Activated naive CD4-positive, alpha-beta T cell treated with anti-CD3 and anti-CD28 coated beads, Interleukin-2, amount 10 ng/mL, durations not matched to agents 7 days and 5 days (primary cell): ENCODE data around the gene SMIM22.

ENCODE experiments used
- CTCF ChIA-PET: fragments of 350-600 bp; sonication (Branson Sonifier 250); formaldehyde crosslinking; loops from one replicate; lab custom pipeline; 2021; ENCODE audit warnings: antibody characterized with exemption; lab: Charles Lee
- DNase-seq: peaks from one replicate; pipeline ENCODE4 v3.0.0-alpha.2; 2020
- H3K27ac Mint-ChIP-seq: one replicate; pipeline ENCODE4 v1.8.0; 2021; ENCODE audit warnings: mild to moderate bottlenecking, moderate library complexity, mixed read lengths
- H3K27me3 Mint-ChIP-seq: one replicate; pipeline ENCODE4 v1.8.0; 2021; ENCODE audit warnings: mild to moderate bottlenecking, mixed read lengths
- H3K36me3 Mint-ChIP-seq: one replicate; pipeline ENCODE4 v1.8.0; 2021; ENCODE audit warnings: mixed read lengths
- H3K4me1 Mint-ChIP-seq: one replicate; pipeline ENCODE4 v1.8.0; 2021; ENCODE audit warnings: mixed read lengths
- H3K4me3 Mint-ChIP-seq: one replicate; pipeline ENCODE4 v1.8.0; 2021; ENCODE audit warnings: mild to moderate bottlenecking, moderate library complexity, mixed read lengths
- H3K9me3 Mint-ChIP-seq: one replicate; pipeline ENCODE4 v1.8.0; 2021; ENCODE audit warnings: mixed read lengths

Gene SMIM22

GRCh38 chr16:4806280-4806679 lies 11.1 kb downstream of the SMIM22 start:
- Mint-ChIP-seq H3K9me3 (no peaks in the 10 kb centered on the region), H3K36me3 (peaks cover 28% of the 10 kb centered on the region), H3K27ac (no peak overlapping the region), H3K4me1 (peaks cover 19% of the 10 kb centered on the region), H3K4me3 (no peak overlapping the region), H3K27me3 (no peaks in the 10 kb centered on the region)
- no peak for DNase-seq
- CTCF ChIA-PET, result no interaction called here

GRCh38 chr16:4811242-4811641 lies 16.1 kb downstream of the SMIM22 start:
- Mint-ChIP-seq H3K9me3 (no peaks in the 10 kb centered on the region), H3K36me3 (peaks cover 45% of the 10 kb centered on the region), H3K4me1 (peaks cover 2% of the 10 kb centered on the region), H3K27me3 (no peaks in the 10 kb centered on the region), H3K4me3 (no peak overlapping the region), H3K27ac (no peak overlapping the region)
- CTCF ChIA-PET, result no interaction called here
- DNase-seq, result no peak

- Mint-ChIP-seq H3K4me3 (no peak overlapping the region), H3K4me1 (peaks cover 2% of the 10 kb centered on the region), H3K36me3 (peaks cover 46% of the 10 kb centered on the region), H3K27ac (peak overlapping the region; percentile 70), H3K27me3 (no peaks in the 10 kb centered on the region), H3K9me3 (no peaks in the 10 kb centered on the region)
- DNase-seq, result no peak
- CTCF ChIA-PET, result no interaction called here
These were observed 16.6 kb downstream of the SMIM22 start for GRCh38 chr16:4811773-4812172.

- no peak overlapping the region for H3K4me3 Mint-ChIP-seq
- H3K4me1 Mint-ChIP-seq, result peaks cover 2% of the 10 kb centered on the region
- CTCF ChIA-PET, result no interaction called here
- peaks cover 47% of the 10 kb centered on the region for H3K36me3 Mint-ChIP-seq
- DNase-seq, result no peak
- no peaks in the 10 kb centered on the region for H3K9me3 Mint-ChIP-seq
- no peaks in the 10 kb centered on the region for H3K27me3 Mint-ChIP-seq
- no peak overlapping the region for H3K27ac Mint-ChIP-seq
These were observed 18.3 kb downstream of the SMIM22 start for GRCh38 chr16:4813251-4814003.

GRCh38 chr16:4814046-4814445 lies 18.9 kb downstream of the SMIM22 start:
- no peak overlapping the region for H3K4me3 Mint-ChIP-seq
- DNase-seq, result no peak
- no peak overlapping the region for H3K27ac Mint-ChIP-seq
- peaks cover 2% of the 10 kb centered on the region for H3K4me1 Mint-ChIP-seq
- H3K36me3 Mint-ChIP-seq, result peaks cover 50% of the 10 kb centered on the region
- H3K9me3 Mint-ChIP-seq, result no peaks in the 10 kb centered on the region
- no peaks in the 10 kb centered on the region for H3K27me3 Mint-ChIP-seq
- CTCF ChIA-PET, result no interaction called here

- Mint-ChIP-seq H3K9me3 (no peaks in the 10 kb centered on the region), H3K27me3 (no peaks in the 10 kb centered on the region), H3K27ac (no peak overlapping the region), H3K4me1 (peaks cover 2% of the 10 kb centered on the region), H3K36me3 (peaks cover 52% of the 10 kb centered on the region), H3K4me3 (no peak overlapping the region)
- CTCF ChIA-PET, result no interaction called here
- DNase-seq, result no peak
These were observed 19.5 kb downstream of the SMIM22 start for GRCh38 chr16:4814542-4815173.

- Mint-ChIP-seq H3K27ac (no peak overlapping the region), H3K36me3 (peaks cover 59% of the 10 kb centered on the region), H3K4me1 (no peaks in the 10 kb centered on the region), H3K27me3 (no peaks in the 10 kb centered on the region), H3K4me3 (no peak overlapping the region), H3K9me3 (no peaks in the 10 kb centered on the region)
- CTCF ChIA-PET, result no interaction called here
- DNase-seq, result no peak
These were observed 25.5 kb downstream of the SMIM22 start for GRCh38 chr16:4820652-4821051.

- CTCF ChIA-PET, result interaction anchor here (1.1 kb wide), 1 partner anchor 131 kb away, joined by 3 read pairs; no protein-coding TSS in a partner anchor
- Mint-ChIP-seq H3K9me3 (no peaks in the 10 kb centered on the region), H3K4me1 (no peaks in the 10 kb centered on the region), H3K36me3 (peaks cover 62% of the 10 kb centered on the region), H3K27ac (no peak overlapping the region), H3K4me3 (no peak overlapping the region), H3K27me3 (no peaks in the 10 kb centered on the region)
- DNase-seq, result no peak
These were observed 30.0 kb downstream of the SMIM22 start for GRCh38 chr16:4825196-4825595.

GRCh38 chr16:4826526-4826925 lies 31.4 kb downstream of the SMIM22 start:
- H3K27me3 Mint-ChIP-seq, result no peaks in the 10 kb centered on the region
- no peak for DNase-seq
- H3K27ac Mint-ChIP-seq, result no peak overlapping the region
- peaks cover 66% of the 10 kb centered on the region for H3K36me3 Mint-ChIP-seq
- no peaks in the 10 kb centered on the region for H3K4me1 Mint-ChIP-seq
- H3K9me3 Mint-ChIP-seq, result no peaks in the 10 kb centered on the region
- no peak overlapping the region for H3K4me3 Mint-ChIP-seq
- CTCF ChIA-PET, result no interaction called here

- Mint-ChIP-seq H3K9me3 (no peaks in the 10 kb centered on the region), H3K4me3 (no peak overlapping the region), H3K27me3 (no peaks in the 10 kb centered on the region), H3K36me3 (peaks cover 64% of the 10 kb centered on the region), H3K27ac (no peak overlapping the region), H3K4me1 (no peaks in the 10 kb centered on the region)
- CTCF ChIA-PET, result no interaction called here
- no peak for DNase-seq
These were observed 31.8 kb downstream of the SMIM22 start for GRCh38 chr16:4826980-4827379.

GRCh38 chr16:4828567-4829321 lies 33.6 kb downstream of the SMIM22 start:
- no peak for DNase-seq
- Mint-ChIP-seq H3K4me3 (no peak overlapping the region), H3K9me3 (no peaks in the 10 kb centered on the region), H3K27ac (no peak overlapping the region), H3K4me1 (peaks cover 5% of the 10 kb centered on the region), H3K27me3 (no peaks in the 10 kb centered on the region), H3K36me3 (peaks cover 64% of the 10 kb centered on the region)
- CTCF ChIA-PET, result no interaction called here

- H3K27ac Mint-ChIP-seq, result no peak overlapping the region
These were observed 35.2 kb downstream of the SMIM22 start for GRCh38 chr16:4830408-4830807.

GRCh38 chr16:4831616-4832015 lies 36.4 kb downstream of the SMIM22 start:
- DNase-seq, result no peak
- Mint-ChIP-seq H3K9me3 (no peaks in the 10 kb centered on the region), H3K27ac (no peak overlapping the region), H3K27me3 (no peaks in the 10 kb centered on the region), H3K36me3 (peaks cover 51% of the 10 kb centered on the region), H3K4me1 (peaks cover 12% of the 10 kb centered on the region), H3K4me3 (no peak overlapping the region)
- CTCF ChIA-PET, result no interaction called here

More at GRCh38 chr16:4830408-4830807, 35.2 kb downstream of the SMIM22 start:
- Mint-ChIP-seq H3K4me1 (peaks cover 12% of the 10 kb centered on the region), H3K9me3 (no peaks in the 10 kb centered on the region), H3K4me3 (no peak overlapping the region), H3K36me3 (peaks cover 52% of the 10 kb centered on the region), H3K27me3 (no peaks in the 10 kb centered on the region)
- DNase-seq, result no peak
- CTCF ChIA-PET, result no interaction called here

GRCh38 chr16:4832698-4833343 lies 37.7 kb downstream of the SMIM22 start:
- Mint-ChIP-seq H3K27ac (no peak overlapping the region), H3K36me3 (peaks cover 49% of the 10 kb centered on the region)

More at GRCh38 chr16:4832698-4833343, 37.7 kb downstream of the SMIM22 start:
- Mint-ChIP-seq H3K4me1 (peaks cover 12% of the 10 kb centered on the region), H3K9me3 (no peaks in the 10 kb centered on the region), H3K27me3 (no peaks in the 10 kb centered on the region), H3K4me3 (no peak overlapping the region)
- no peak for DNase-seq
- CTCF ChIA-PET, result no interaction called here
